Measurements from ENCODE around the gene ZNF554.

The ZNF554 gene

GRCh38 chr19:2848616-2849015 is 28.9 kb downstream of the ZNF554 start:
- H3K36me3 ChIP-seq (ENCODE audit: control insufficient read depth in 1 of 2, insufficient read depth in 2 of 2, low read length in 2 of 2): peaks cover 29 to 34% of the 10 kb centered on the region in 2 donors
- no peaks in the 10 kb centered on the region for H3K27me3 ChIP-seq (ENCODE audit: control insufficient read depth in 1 of 2, insufficient read depth in 2 of 2, low read length in 2 of 2)
- H3K9me3 ChIP-seq (ENCODE audit: control insufficient read depth in 1 of 2, low read length in 2 of 2): peaks cover 40 to 51% of the 10 kb centered on the region in 2 donors
- H3K9ac ChIP-seq (ENCODE audit: low read depth in 1 of 2, low read length in 2 of 2): no peak overlapping the region
- no peak overlapping the region for H3K4me3 ChIP-seq (ENCODE audit: low read depth in 1 of 2, low read length in 2 of 2)
- H3K4me1 ChIP-seq (ENCODE audit: control insufficient read depth in 1 of 2, insufficient read depth in 2 of 2, low read length in 2 of 2): no peaks in the 10 kb centered on the region
- no peak overlapping the region for H3K27ac ChIP-seq (ENCODE audit: low read depth, low read length)

GRCh38 chr19:2850256-2850925 is 30.7 kb downstream of the ZNF554 start:
- Histone ChIP-seq H3K36me3 (ENCODE audit: control insufficient read depth in 1 of 2, insufficient read depth in 2 of 2, low read length in 2 of 2) (peaks cover 37% of the 10 kb centered on the region in 2 donors), H3K4me3 (ENCODE audit: low read depth in 1 of 2, low read length in 2 of 2) (peak overlapping the region; percentile 12 to 19), H3K27ac (ENCODE audit: low read depth, low read length) (no peak overlapping the region), H3K9ac (ENCODE audit: low read depth in 1 of 2, low read length in 2 of 2) (no peak overlapping the region), H3K9me3 (ENCODE audit: control insufficient read depth in 1 of 2, low read length in 2 of 2) (peaks cover 56 to 65% of the 10 kb centered on the region in 2 donors), H3K27me3 (ENCODE audit: control insufficient read depth in 1 of 2, insufficient read depth in 2 of 2, low read length in 2 of 2) (no peaks in the 10 kb centered on the region), H3K4me1 (ENCODE audit: control insufficient read depth in 1 of 2, insufficient read depth in 2 of 2, low read length in 2 of 2) (no peaks in the 10 kb centered on the region)

- no peak overlapping the region for H3K9ac ChIP-seq (ENCODE audit: low read depth in 1 of 2, low read length in 2 of 2)
- H3K36me3 ChIP-seq (ENCODE audit: control insufficient read depth in 1 of 2, insufficient read depth in 2 of 2, low read length in 2 of 2): peaks cover 34 to 37% of the 10 kb centered on the region in 2 donors
- no peaks in the 10 kb centered on the region for H3K4me1 ChIP-seq (ENCODE audit: control insufficient read depth in 1 of 2, insufficient read depth in 2 of 2, low read length in 2 of 2)
- H3K27me3 ChIP-seq (ENCODE audit: control insufficient read depth in 1 of 2, insufficient read depth in 2 of 2, low read length in 2 of 2): no peaks in the 10 kb centered on the region
- H3K27ac ChIP-seq (ENCODE audit: low read depth, low read length): no peak overlapping the region
- H3K9me3 ChIP-seq (ENCODE audit: control insufficient read depth in 1 of 2, low read length in 2 of 2): peaks cover 61 to 85% of the 10 kb centered on the region in 2 donors
- peak overlapping the region; percentile 4 to 42 for H3K4me3 ChIP-seq (ENCODE audit: low read depth in 1 of 2, low read length in 2 of 2)
Measured at GRCh38 chr19:2852598-2852997, 32.9 kb downstream of the ZNF554 start.

GRCh38 chr19:2853015-2853606 is 33.4 kb downstream of the ZNF554 start:
- H3K27ac ChIP-seq (ENCODE audit: low read depth, low read length): no peak overlapping the region
- no peaks in the 10 kb centered on the region for H3K27me3 ChIP-seq (ENCODE audit: control insufficient read depth in 1 of 2, insufficient read depth in 2 of 2, low read length in 2 of 2)
- peaks cover 34 to 37% of the 10 kb centered on the region in 2 donors for H3K36me3 ChIP-seq (ENCODE audit: control insufficient read depth in 1 of 2, insufficient read depth in 2 of 2, low read length in 2 of 2)
- peaks cover 62 to 86% of the 10 kb centered on the region in 2 donors for H3K9me3 ChIP-seq (ENCODE audit: control insufficient read depth in 1 of 2, low read length in 2 of 2)
- H3K4me3 ChIP-seq (ENCODE audit: low read depth in 1 of 2, low read length in 2 of 2): peak overlapping the region; percentile 4 to 42
- H3K9ac ChIP-seq (ENCODE audit: low read depth in 1 of 2, low read length in 2 of 2): no peak overlapping the region
- no peaks in the 10 kb centered on the region for H3K4me1 ChIP-seq (ENCODE audit: control insufficient read depth in 1 of 2, insufficient read depth in 2 of 2, low read length in 2 of 2)

- H3K4me1 ChIP-seq (ENCODE audit: control insufficient read depth in 1 of 2, insufficient read depth in 2 of 2, low read length in 2 of 2): no peaks in the 10 kb centered on the region
- H3K9me3 ChIP-seq (ENCODE audit: control insufficient read depth in 1 of 2, low read length in 2 of 2): peaks cover 65 to 88% of the 10 kb centered on the region in 2 donors
- H3K27ac ChIP-seq (ENCODE audit: low read depth, low read length): no peak overlapping the region
- peaks cover 34 to 37% of the 10 kb centered on the region in 2 donors for H3K36me3 ChIP-seq (ENCODE audit: control insufficient read depth in 1 of 2, insufficient read depth in 2 of 2, low read length in 2 of 2)
- no peak overlapping the region for H3K9ac ChIP-seq (ENCODE audit: low read depth in 1 of 2, low read length in 2 of 2)
- no peaks in the 10 kb centered on the region for H3K27me3 ChIP-seq (ENCODE audit: control insufficient read depth in 1 of 2, insufficient read depth in 2 of 2, low read length in 2 of 2)
- H3K4me3 ChIP-seq (ENCODE audit: low read depth in 1 of 2, low read length in 2 of 2): no peak overlapping the region
Measured at GRCh38 chr19:2854849-2855248, 35.2 kb downstream of the ZNF554 start.

- H3K9me3 ChIP-seq (ENCODE audit: control insufficient read depth in 1 of 2, low read length in 2 of 2): peaks cover 54 to 75% of the 10 kb centered on the region in 2 donors
- H3K27me3 ChIP-seq (ENCODE audit: control insufficient read depth in 1 of 2, insufficient read depth in 2 of 2, low read length in 2 of 2): no peaks in the 10 kb centered on the region
- no peak overlapping the region for H3K27ac ChIP-seq (ENCODE audit: low read depth, low read length)
- no peak overlapping the region for H3K9ac ChIP-seq (ENCODE audit: low read depth in 1 of 2, low read length in 2 of 2)
- peaks cover 25 to 28% of the 10 kb centered on the region in 2 donors for H3K36me3 ChIP-seq (ENCODE audit: control insufficient read depth in 1 of 2, insufficient read depth in 2 of 2, low read length in 2 of 2)
- H3K4me3 ChIP-seq (ENCODE audit: low read depth in 1 of 2, low read length in 2 of 2): no peak overlapping the region
- no peaks in the 10 kb centered on the region for H3K4me1 ChIP-seq (ENCODE audit: control insufficient read depth in 1 of 2, insufficient read depth in 2 of 2, low read length in 2 of 2)
Measured at GRCh38 chr19:2856457-2857050, 36.9 kb downstream of the ZNF554 start.

- Histone ChIP-seq H3K27me3 (ENCODE audit: control insufficient read depth in 1 of 2, insufficient read depth in 2 of 2, low read length in 2 of 2) (no peaks in the 10 kb centered on the region), H3K4me3 (ENCODE audit: low read depth in 1 of 2, low read length in 2 of 2) (no peak overlapping the region), H3K9me3 (ENCODE audit: control insufficient read depth in 1 of 2, low read length in 2 of 2) (peaks cover 32 to 52% of the 10 kb centered on the region in 2 donors), H3K4me1 (ENCODE audit: control insufficient read depth in 1 of 2, insufficient read depth in 2 of 2, low read length in 2 of 2) (no peaks in the 10 kb centered on the region), H3K27ac (ENCODE audit: low read depth, low read length) (no peak overlapping the region), H3K9ac (ENCODE audit: low read depth in 1 of 2, low read length in 2 of 2) (no peak overlapping the region), H3K36me3 (ENCODE audit: control insufficient read depth in 1 of 2, insufficient read depth in 2 of 2, low read length in 2 of 2) (peaks cover 5 to 6% of the 10 kb centered on the region in 2 donors)
Measured at GRCh38 chr19:2858864-2859263, 39.2 kb downstream of the ZNF554 start.

GRCh38 chr19:2863816-2864215 is 44.1 kb downstream of the ZNF554 start:
- Histone ChIP-seq H3K4me3 (ENCODE audit: low read depth in 1 of 2, low read length in 2 of 2) (no peak overlapping the region), H3K9ac (ENCODE audit: low read depth in 1 of 2, low read length in 2 of 2) (no peak overlapping the region), H3K36me3 (ENCODE audit: control insufficient read depth in 1 of 2, insufficient read depth in 2 of 2, low read length in 2 of 2) (no peaks in the 10 kb centered on the region), H3K9me3 (ENCODE audit: control insufficient read depth in 1 of 2, low read length in 2 of 2) (peaks cover 6 to 8% of the 10 kb centered on the region in 2 donors), H3K27ac (ENCODE audit: low read depth, low read length) (no peak overlapping the region), H3K4me1 (ENCODE audit: control insufficient read depth in 1 of 2, insufficient read depth in 2 of 2, low read length in 2 of 2) (no peaks in the 10 kb centered on the region), H3K27me3 (ENCODE audit: control insufficient read depth in 1 of 2, insufficient read depth in 2 of 2, low read length in 2 of 2) (no peaks in the 10 kb centered on the region)

- H3K27me3 ChIP-seq (ENCODE audit: control insufficient read depth in 1 of 2, insufficient read depth in 2 of 2, low read length in 2 of 2): no peaks in the 10 kb centered on the region
- no peak overlapping the region for H3K9ac ChIP-seq (ENCODE audit: low read depth in 1 of 2, low read length in 2 of 2)
- H3K36me3 ChIP-seq (ENCODE audit: control insufficient read depth in 1 of 2, insufficient read depth in 2 of 2, low read length in 2 of 2): no peaks in the 10 kb centered on the region
- no peak overlapping the region for H3K4me3 ChIP-seq (ENCODE audit: low read depth in 1 of 2, low read length in 2 of 2)
- no peak overlapping the region for H3K27ac ChIP-seq (ENCODE audit: low read depth, low read length)
- no peaks in the 10 kb centered on the region for H3K4me1 ChIP-seq (ENCODE audit: control insufficient read depth in 1 of 2, insufficient read depth in 2 of 2, low read length in 2 of 2)
- H3K9me3 ChIP-seq (ENCODE audit: control insufficient read depth in 1 of 2, low read length in 2 of 2): no peaks in the 10 kb centered on the region
Measured at GRCh38 chr19:2865334-2866100, 45.8 kb downstream of the ZNF554 start.

All from duodenal mucosa (tissue), 2 donors.